Activated T-cell treated with anti-CD3 and anti-CD28 coated beads, Interleukin-2, amount 50 U/mL, for 1 hour (primary cell): Measurements from ENCODE around the gene GMCL1.
"Not testable (repeated sequence)": the region's sequence is repeated elsewhere in the genome, so short reads cannot be mapped to it uniquely, and the experiment has no call there.

Source experiments
- DNase-seq: peaks from one replicate; pipeline ENCODE4 v3.0.0-alpha.2; 2020

GMCL1 gene

GRCh38 chr2:69863298-69863697 is 33.8 kb downstream of the GMCL1 start:
- no peak for DNase-seq

- no peak for DNase-seq
Observed at GRCh38 chr2:69888451-69888850, 59.0 kb downstream of the GMCL1 start.

GRCh38 chr2:69889302-69889701 is 59.8 kb downstream of the GMCL1 start:
- DNase-seq: no peak

DNA sequence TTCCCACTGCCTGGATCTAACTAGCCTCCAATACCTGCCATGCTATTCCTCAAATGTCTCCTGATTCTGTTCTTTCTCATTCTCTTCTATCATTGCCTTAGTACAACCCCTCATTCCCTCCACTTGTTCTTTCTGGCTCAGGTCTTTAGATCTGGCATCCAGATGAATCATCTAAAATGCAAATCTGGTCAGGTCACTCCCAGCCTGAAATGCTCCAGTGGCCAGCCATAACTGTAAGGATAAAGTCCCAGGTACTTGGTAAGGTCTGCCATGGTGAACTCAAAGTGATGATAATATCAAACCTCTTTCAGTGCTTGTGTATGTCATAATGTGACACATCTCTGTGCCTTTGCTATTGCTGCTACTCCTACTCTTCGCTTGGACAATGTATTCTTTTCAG is 61.4 kb downstream of the GMCL1 start:
- DNase-seq: no peak

- not testable (repeated sequence) for DNase-seq
Observed at GRCh38 chr2:69892838-69893424, 63.5 kb downstream of the GMCL1 start.

GRCh38 chr2:69893684-69894551 is 64.5 kb downstream of the GMCL1 start, which contains the start of gene SNRNP27:
TSS of gene SNRNP27 (plus strand) at chr2:69893956. CDS start at chr2:69893985, 29 bp downstream.
- DNase-seq: peak; percentile 86

DNA sequence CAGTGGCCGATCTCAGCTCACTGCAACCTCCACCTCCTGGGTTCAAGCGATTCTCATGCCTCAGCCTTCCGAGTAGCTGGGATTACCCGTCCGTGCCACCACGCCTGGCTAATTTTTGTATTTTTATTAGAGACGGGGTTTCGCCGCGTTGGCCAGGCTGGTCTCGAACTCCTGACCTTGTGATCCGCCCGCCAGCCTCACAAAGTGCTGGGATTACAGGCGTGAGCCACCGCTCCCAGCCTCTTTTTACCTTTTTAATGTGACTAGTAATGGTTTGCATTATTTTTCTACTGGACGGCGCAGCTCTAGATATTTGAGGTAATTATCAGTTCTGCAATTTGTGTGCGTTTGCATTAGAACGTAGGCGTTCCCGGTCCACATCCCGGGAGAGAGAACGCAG is 65.3 kb downstream of the GMCL1 start:
- not testable (repeated sequence) for DNase-seq

GRCh38 chr2:69902213-69902922 is 72.9 kb downstream of the GMCL1 start:
- no peak for DNase-seq

DNA sequence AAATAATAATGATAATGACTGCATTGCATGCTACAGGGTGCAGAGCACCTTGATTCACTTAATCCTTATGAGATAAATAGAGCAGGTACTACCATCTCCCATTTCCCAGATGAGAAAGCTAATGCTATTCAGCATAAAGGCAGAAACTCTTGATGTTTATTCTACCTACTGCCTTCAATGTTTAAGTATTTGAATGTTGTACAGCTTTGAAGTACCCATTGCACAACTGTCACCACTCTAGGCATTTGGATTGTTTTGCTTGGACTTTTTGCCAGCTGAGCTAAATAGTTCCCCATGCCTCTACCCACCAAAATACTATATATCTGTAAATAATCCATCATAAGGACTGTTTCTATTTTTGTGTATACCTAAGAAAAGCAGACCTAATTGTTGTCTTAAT is 77.8 kb downstream of the GMCL1 start:
- DNase-seq: no peak

DNA sequence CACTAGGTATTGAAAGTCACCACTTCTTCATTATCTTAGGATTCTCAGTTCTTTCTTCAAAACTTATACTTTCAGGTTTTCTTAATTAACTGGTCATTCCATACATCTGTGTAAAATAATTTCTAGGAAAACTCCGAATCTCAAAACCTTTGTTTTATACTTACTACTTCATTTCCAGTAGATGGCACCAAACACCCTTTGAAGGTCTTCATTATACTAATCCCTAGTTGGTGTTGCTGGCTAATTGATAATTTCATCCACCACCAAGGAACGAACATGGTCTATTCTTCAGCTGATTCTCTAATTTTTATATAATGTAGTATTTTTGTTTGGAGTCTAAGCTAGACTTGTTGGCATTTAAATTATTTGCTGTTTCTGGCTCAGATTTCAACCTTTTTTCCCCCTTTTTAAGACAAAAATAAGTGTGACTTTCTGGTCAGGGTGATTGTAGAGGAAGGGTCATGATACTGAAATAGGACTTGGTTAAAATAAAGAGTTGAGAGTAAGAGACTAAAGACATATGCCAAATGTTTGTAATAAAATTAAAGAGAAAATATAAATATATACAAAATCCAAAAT is 82.6 kb downstream of the GMCL1 start:
- DNase-seq: no peak

- no peak for DNase-seq
Observed at GRCh38 chr2:69914164-69914949, 84.9 kb downstream of the GMCL1 start.

GRCh38 chr2:69914950-69915945 is 85.8 kb downstream of the GMCL1 start, which contains the start of gene MXD1:
TSS of gene MXD1 (plus strand) at chr2:69915109. CDS start at chr2:69915331, 222 bp downstream.
- peak; percentile 98 for DNase-seq

GRCh38 chr2:69916106-69916505 is 86.6 kb downstream of the GMCL1 start:
- no peak for DNase-seq

DNA sequence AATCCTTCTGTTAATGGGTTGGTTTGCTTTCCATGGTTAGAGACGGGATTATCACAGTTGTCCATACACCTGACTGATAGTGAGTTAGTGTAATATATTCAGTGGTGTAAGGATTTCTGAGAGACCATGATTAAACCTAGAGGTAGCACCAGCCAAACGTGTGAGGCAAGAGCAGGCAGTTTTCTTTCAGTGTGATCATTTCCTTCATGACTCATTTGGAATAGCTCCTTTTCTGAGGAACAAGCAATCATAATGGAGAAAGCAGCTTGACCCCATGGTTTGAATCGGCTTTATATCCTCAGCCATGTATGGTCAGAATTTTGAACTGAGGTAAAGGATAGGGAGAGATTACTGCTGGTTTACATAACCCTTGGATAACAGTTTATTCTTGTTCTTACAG is 88.4 kb downstream of the GMCL1 start:
- DNase-seq: no peak

GRCh38 chr2:69918401-69918800 is 88.9 kb downstream of the GMCL1 start:
- no peak for DNase-seq

GRCh38 chr2:69923116-69923515 is 93.7 kb downstream of the GMCL1 start:
- DNase-seq: no peak

- DNase-seq: no peak
Observed at GRCh38 chr2:69926849-69927515, 97.5 kb downstream of the GMCL1 start.
